Upper lobe of left lung (tissue), 6 donors: ENCODE data around the gene ASIC2. TPM values are rescaled to one million over a fixed set of nuclear protein-coding genes. Genes with fewer than 3 reads are reported as not detected.
A peak's percentile ranks its signal among the peaks of the same experiment; 100 is the strongest.

Source experiments
- ATAC-seq, 2 donors: fragments of 200-7000 bp; cut with Tn5 transposase; one replicate each; pipeline ENCODE4 v1.9.1; 2022; ENCODE audit warnings: mild to moderate bottlenecking in 2 of 2, moderate library complexity in 2 of 2; ENCODE audit not compliant: low FRiP score in 2 of 2
- DNase-seq, 2 donors: peaks; one replicate each; pipeline ENCODE4 v3.0.0-alpha.2; 2019 to 2020
- H3K27ac ChIP-seq, 4 donors: fragments of 200-600 bp; sonication (generic); one replicate each; pipeline ENCODE4 v1.5.1; 2016 to 2019
- H3K27me3 ChIP-seq, 4 donors: fragments of 200-600 bp; sonication (generic); one replicate each; pipeline ENCODE4 v1.5.1; 2017 to 2019
- H3K36me3 ChIP-seq, 4 donors: fragments of 200-600 bp; sonication (generic); one replicate each; pipeline ENCODE4 v1.5.1; 2016 to 2019
- H3K4me1 ChIP-seq, 4 donors: fragments of 200-600 bp; sonication (generic); one replicate each; pipeline ENCODE4 v1.5.1; 2018 to 2019
- H3K4me3 ChIP-seq, 4 donors: fragments of 200-600 bp; sonication (generic); one replicate each; pipeline ENCODE4 v1.5.1; 2017 to 2019; ENCODE audit warnings: mild to moderate bottlenecking in 2 of 4, moderate library complexity in 1 of 4
- H3K9me3 ChIP-seq, 4 donors: fragments of 200-600 bp; sonication (generic); one replicate each; pipeline ENCODE4 v1.5.1; 2018 to 2019
- EP300 ChIP-seq, 4 donors: sonication (generic); formaldehyde crosslinking; IDR thresholded peaks; one replicate each; pipeline ENCODE4 v1.5.1; 2017; ENCODE audit warnings: antibody characterized with exemption in 4 of 4, control low read depth in 2 of 4
- POLR2A ChIP-seq, 4 donors: fragments of 450-650 bp; IDR thresholded peaks; one replicate each; pipeline ENCODE4 v1.5.1; 2016 to 2017; ENCODE audit warnings: antibody characterized with exemption in 4 of 4, mild to moderate bottlenecking in 2 of 4
- POLR2AphosphoS5 ChIP-seq, 2 donors: sonication (generic); formaldehyde crosslinking; IDR thresholded peaks; one replicate each; pipeline ENCODE4 v1.5.1; 2017; ENCODE audit warnings: antibody characterized with exemption in 2 of 2
- WGBS, 2 donors: methylation state at CpG; one replicate each; pipeline ENCODE4 v1.1.5; 2017 to 2018; 5-methylcytosine and 5-hydroxymethylcytosine counted together
- total RNA-seq, 6 donors: library from RNA; depleted of rRNA in 4 of 6; stranded (reverse); fragments of >200 nt in 4 of 6; gene quantifications; one replicate each; pipeline versions ENCODE4 v1.1.0 to v1.2.1, GENCODE V29; 2016 to 2021
- TF ChIP-seq, protein P1 (sequence below), 6 experiments: fragments of 450-650 bp in 4 of 6; fragments of 200-600 bp in 2 of 6; sonication (generic) in 2 of 6; IDR thresholded peaks; one replicate each; pipeline ENCODE4 v1.5.1; 2016 to 2019; ENCODE audit warnings: antibody characterized with exemption in 6 of 6
- donor health status: DM: no; HTN: no; CAD: no; lungs with moderate emphysema.
- donor health status: DM: no; HTN: yes; CAD: no; lungs with severe emphysema.

The ASIC2 gene
- total RNA-seq, 6 donors from 2014 or later, result 0.17 TPM; not detected in 5

DNA sequence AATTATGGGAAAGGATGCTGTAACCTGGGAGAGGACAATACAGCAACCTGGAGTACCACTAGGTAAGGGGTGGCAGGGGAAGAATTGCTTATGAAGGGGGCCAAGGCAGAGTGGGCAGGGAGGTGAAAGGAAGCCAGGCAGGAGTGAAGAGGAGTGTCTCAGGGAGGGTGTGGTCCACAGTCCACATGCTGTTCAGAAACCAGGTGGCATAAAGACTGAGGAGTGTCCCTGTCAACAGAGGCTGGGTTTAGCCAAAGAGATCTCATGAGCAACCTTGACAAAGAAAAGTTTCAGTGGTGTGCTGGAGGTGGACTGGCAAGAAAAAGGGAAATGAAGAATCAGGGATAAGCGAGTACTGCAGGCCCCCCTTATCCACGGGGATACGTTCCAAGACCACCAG lies 213.0 kb downstream of the ASIC2 start:
- H3K4me3 ChIP-seq, result no peak overlapping the region
- H3K4me1 ChIP-seq, result no peaks in the 10 kb centered on the region
- no peak for TF ChIP-seq EP300 (IDR thresholded peaks at IDR 0.05)
- no peak for TF ChIP-seq POLR2A (IDR thresholded peaks at IDR 0.05)
- TF ChIP-seq, protein P1, sequence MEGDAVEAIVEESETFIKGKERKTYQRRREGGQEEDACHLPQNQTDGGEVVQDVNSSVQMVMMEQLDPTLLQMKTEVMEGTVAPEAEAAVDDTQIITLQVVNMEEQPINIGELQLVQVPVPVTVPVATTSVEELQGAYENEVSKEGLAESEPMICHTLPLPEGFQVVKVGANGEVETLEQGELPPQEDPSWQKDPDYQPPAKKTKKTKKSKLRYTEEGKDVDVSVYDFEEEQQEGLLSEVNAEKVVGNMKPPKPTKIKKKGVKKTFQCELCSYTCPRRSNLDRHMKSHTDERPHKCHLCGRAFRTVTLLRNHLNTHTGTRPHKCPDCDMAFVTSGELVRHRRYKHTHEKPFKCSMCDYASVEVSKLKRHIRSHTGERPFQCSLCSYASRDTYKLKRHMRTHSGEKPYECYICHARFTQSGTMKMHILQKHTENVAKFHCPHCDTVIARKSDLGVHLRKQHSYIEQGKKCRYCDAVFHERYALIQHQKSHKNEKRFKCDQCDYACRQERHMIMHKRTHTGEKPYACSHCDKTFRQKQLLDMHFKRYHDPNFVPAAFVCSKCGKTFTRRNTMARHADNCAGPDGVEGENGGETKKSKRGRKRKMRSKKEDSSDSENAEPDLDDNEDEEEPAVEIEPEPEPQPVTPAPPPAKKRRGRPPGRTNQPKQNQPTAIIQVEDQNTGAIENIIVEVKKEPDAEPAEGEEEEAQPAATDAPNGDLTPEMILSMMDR (IDR thresholded peaks at IDR 0.05), result no peak
- DNase-seq (no peak), ATAC-seq (peak in 1 of 2 donors; percentile 47)
- no peaks in the 10 kb centered on the region for H3K27me3 ChIP-seq
- H3K27ac ChIP-seq, result no peak overlapping the region
- H3K9me3 ChIP-seq, result no peaks in the 10 kb centered on the region
- H3K36me3 ChIP-seq, result no peaks in the 10 kb centered on the region
- WGBS, 2 donors, result 79 to 82% methylated on average over 3 of the region's 3 CpGs

DNA sequence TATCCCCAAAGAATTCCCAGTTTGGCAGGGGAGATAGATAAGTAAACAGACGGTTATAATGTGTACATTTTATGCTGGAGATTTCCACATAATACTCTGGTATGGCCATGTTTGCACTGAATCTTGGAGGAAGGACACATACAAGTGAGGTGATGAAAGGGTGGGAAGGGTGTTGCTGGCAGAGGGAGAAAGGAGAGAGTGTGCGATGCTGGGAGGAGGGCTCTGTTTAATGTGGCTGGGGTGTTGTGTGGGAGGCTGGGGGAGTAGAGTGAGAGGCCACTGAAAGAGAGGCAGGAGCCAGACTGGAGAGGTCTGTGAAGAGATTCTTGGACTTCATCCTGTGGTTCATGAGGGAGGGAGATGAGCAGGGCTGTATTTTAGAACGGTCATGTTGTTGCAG lies 213.9 kb downstream of the ASIC2 start:
- no peak for DNase-seq
- no peak overlapping the region for H3K27ac ChIP-seq
- no peaks in the 10 kb centered on the region for H3K4me1 ChIP-seq
- no peak overlapping the region for H3K4me3 ChIP-seq
- H3K36me3 ChIP-seq, result no peaks in the 10 kb centered on the region
- TF ChIP-seq, protein P1 (IDR thresholded peaks at IDR 0.05), result no peak
- TF ChIP-seq POLR2A (IDR thresholded peaks at IDR 0.05) (no peak), EP300 (IDR thresholded peaks at IDR 0.05) (no peak), POLR2AphosphoS5 (IDR thresholded peaks at IDR 0.05) (no peak)
- H3K9me3 ChIP-seq, result no peaks in the 10 kb centered on the region
- WGBS, 2 donors, result 60 to 70% methylated on average over 3 of the region's 3 CpGs
- no peaks in the 10 kb centered on the region for H3K27me3 ChIP-seq
- no peak for ATAC-seq

DNA sequence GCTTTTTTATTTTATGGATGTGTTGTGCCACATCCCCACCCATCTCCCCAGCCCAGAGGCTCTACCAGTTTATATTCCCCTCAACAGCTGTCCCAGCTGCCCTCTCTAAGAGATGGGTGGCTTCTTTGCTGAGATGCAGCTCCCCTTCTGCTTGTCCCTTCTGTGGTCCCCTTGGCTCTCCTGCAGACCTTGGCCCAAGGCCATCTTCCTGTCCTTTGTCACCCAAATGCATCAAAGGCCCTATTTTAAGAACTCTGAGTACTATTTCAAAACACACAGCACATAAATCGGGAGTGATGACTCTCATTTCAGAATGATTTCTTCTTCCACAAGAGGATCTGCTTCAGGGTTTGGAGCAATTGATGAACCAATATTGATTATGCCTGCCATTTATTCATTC lies 216.1 kb downstream of the ASIC2 start:
- TF ChIP-seq, protein P1 (IDR thresholded peaks at IDR 0.05), result no peak
- TF ChIP-seq POLR2A (IDR thresholded peaks at IDR 0.05), result no peak
- no peak for TF ChIP-seq POLR2AphosphoS5 (IDR thresholded peaks at IDR 0.05)
- no peak for TF ChIP-seq EP300 (IDR thresholded peaks at IDR 0.05)
- Histone ChIP-seq H3K27ac (no peak overlapping the region), H3K9me3 (no peaks in the 10 kb centered on the region), H3K4me1 (no peaks in the 10 kb centered on the region), H3K4me3 (no peak overlapping the region), H3K27me3 (no peaks in the 10 kb centered on the region), H3K36me3 (no peaks in the 10 kb centered on the region)
- DNase-seq (no peak), ATAC-seq (no peak)
- WGBS, 2 donors, result 44 to 63% methylated on average over 1 of the region's 1 CpG

DNA sequence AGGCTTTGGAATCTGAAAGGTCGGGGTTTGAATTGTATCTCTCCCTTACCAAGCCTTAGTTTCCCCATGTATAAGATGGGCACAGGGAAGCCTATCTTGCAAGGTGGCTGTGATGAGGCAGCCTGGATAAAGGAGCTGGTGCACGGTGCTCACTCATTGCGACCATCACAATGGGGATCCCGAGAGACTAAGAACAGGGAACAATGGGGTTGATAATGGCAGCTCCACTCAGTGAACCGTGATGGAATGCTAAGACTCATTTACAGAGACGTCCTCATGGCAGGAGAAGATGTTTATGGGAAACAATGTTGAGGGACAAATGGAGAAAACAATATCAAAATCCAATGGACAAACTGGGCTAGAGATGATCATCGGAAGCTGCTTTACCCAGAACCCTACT lies 219.7 kb downstream of the ASIC2 start:
- H3K27ac ChIP-seq, result no peak overlapping the region
- TF ChIP-seq, protein P1 (IDR thresholded peaks at IDR 0.05), result no peak
- no peak for TF ChIP-seq POLR2A (IDR thresholded peaks at IDR 0.05)
- TF ChIP-seq POLR2AphosphoS5 (IDR thresholded peaks at IDR 0.05), result no peak
- no peak for TF ChIP-seq EP300 (IDR thresholded peaks at IDR 0.05)
- DNase-seq, result no peak
- WGBS, 2 donors, result 70 to 73% methylated on average over 7 of the region's 7 CpGs
- no peaks in the 10 kb centered on the region for H3K4me1 ChIP-seq
- no peak overlapping the region for H3K4me3 ChIP-seq
- no peaks in the 10 kb centered on the region for H3K9me3 ChIP-seq
- no peak for ATAC-seq
- no peaks in the 10 kb centered on the region for H3K36me3 ChIP-seq
- H3K27me3 ChIP-seq, result no peaks in the 10 kb centered on the region

DNA sequence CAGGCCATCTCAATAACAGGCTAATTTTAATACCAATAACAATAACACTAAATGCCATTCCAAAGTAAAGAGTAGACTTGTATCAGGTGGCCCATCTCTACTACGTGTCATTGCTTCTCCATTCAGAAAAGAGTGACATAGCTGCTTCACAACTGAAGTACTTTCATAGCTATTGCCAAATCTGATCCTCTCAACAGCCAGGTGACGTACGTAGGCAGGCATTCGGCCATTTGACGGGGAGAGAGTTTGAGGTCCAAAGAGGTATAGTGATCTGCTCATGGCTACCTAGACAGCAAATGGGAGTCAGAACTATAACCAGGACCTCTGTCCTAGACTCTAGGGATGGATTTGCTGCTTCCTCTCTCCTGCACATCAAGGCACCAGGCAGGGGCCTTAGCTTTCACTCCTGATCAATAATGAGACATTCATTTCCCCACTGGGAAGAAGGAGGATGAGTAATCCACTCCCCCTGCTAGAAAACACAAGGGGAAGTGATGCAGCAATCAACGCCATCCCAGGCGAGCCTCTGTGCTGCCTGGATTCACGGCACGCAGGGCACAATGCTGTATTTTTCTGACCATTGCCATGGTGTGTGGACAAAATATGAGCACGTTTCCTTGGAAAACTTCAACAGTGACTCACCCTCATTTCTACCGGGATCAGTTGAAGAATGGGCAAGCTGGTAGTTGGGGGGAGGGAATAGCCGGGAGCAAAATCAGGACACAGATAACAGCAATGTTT lies 220.5 kb downstream of the ASIC2 start:
- 83 to 86% methylated on average over 12 of the region's 12 CpGs for WGBS, 2 donors
- H3K4me3 ChIP-seq, result no peak overlapping the region
- H3K27me3 ChIP-seq, result no peaks in the 10 kb centered on the region
- DNase-seq (no peak), ATAC-seq (no peak)
- no peaks in the 10 kb centered on the region for H3K4me1 ChIP-seq
- TF ChIP-seq POLR2AphosphoS5 (IDR thresholded peaks at IDR 0.05), result no peak
- TF ChIP-seq, protein P1 (IDR thresholded peaks at IDR 0.05), result no peak
- no peak for TF ChIP-seq POLR2A (IDR thresholded peaks at IDR 0.05)
- TF ChIP-seq EP300 (IDR thresholded peaks at IDR 0.05), result no peak
- no peak overlapping the region for H3K27ac ChIP-seq
- H3K36me3 ChIP-seq, result no peaks in the 10 kb centered on the region
- no peaks in the 10 kb centered on the region for H3K9me3 ChIP-seq
